NB4 (cell line): ENCODE measurements around the gene FGD2.

Experiments used
- MYC ChIP-seq: IDR thresholded peaks from 2 replicates; pipeline ENCODE4 v1.6.1; 2011; ENCODE audit warnings: low read depth, low read length
- POLR2A ChIP-seq: IDR thresholded peaks from 2 replicates; pipeline ENCODE4 v1.6.1; 2011; ENCODE audit warnings: mild to moderate bottlenecking; ENCODE audit not compliant: insufficient read length; ENCODE audit errors: extremely low read depth
- TF ChIP-seq, protein P1 (sequence below): IDR thresholded peaks from 2 replicates; pipeline ENCODE4 v1.6.1; 2011; ENCODE audit warnings: low read depth, low read length
- TF ChIP-seq, protein P2 (sequence below): IDR thresholded peaks from one replicate; pipeline ENCODE4 v1.5.1; 2012; ENCODE audit warnings: low read depth, low read length

DNA sequence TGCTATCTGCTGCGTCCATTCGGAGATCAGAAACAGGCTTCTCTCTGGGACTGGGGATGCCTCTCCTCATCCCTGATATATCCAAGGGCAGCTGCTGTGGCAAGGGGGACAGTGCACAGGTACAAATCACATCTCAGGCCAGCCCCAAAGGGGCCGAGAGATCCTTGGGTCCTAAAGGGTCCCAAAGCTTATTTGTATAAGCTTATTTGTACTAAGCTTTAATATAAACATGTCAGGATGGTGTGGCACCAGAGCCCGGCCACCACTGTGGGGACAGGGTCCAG is 45.3 kb downstream of the FGD2 start:
- no peak for TF ChIP-seq POLR2A
- TF ChIP-seq, protein P1, sequence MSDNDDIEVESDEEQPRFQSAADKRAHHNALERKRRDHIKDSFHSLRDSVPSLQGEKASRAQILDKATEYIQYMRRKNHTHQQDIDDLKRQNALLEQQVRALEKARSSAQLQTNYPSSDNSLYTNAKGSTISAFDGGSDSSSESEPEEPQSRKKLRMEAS, result no peak
- TF ChIP-seq, protein P2, sequence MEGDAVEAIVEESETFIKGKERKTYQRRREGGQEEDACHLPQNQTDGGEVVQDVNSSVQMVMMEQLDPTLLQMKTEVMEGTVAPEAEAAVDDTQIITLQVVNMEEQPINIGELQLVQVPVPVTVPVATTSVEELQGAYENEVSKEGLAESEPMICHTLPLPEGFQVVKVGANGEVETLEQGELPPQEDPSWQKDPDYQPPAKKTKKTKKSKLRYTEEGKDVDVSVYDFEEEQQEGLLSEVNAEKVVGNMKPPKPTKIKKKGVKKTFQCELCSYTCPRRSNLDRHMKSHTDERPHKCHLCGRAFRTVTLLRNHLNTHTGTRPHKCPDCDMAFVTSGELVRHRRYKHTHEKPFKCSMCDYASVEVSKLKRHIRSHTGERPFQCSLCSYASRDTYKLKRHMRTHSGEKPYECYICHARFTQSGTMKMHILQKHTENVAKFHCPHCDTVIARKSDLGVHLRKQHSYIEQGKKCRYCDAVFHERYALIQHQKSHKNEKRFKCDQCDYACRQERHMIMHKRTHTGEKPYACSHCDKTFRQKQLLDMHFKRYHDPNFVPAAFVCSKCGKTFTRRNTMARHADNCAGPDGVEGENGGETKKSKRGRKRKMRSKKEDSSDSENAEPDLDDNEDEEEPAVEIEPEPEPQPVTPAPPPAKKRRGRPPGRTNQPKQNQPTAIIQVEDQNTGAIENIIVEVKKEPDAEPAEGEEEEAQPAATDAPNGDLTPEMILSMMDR, result no peak
- TF ChIP-seq MYC, result no peak
